Anterior cingulate cortex (tissue), 58 donors: ENCODE results near the gene USP21.
"Not testable (repeated sequence)": the region's sequence is repeated elsewhere in the genome, so short reads cannot be mapped to it uniquely, and the experiment has no call there.

ENCODE experiments used
- DNase-seq, 58 donors: peaks; one replicate each; lab custom pipeline; 2025; lab: John Stamatoyannopoulos, UW

Gene USP21

GRCh38 chr1:161159087-161159912 lies at the start of gene USP21:
Gene USP21 (plus strand): TSS chr1:161159500. CDS start chr1:161160641, 1,141 bp downstream.
- peak; percentile 25 to 96 (median 91) for DNase-seq

GRCh38 chr1:161111117-161111516 lies 48.2 kb upstream of the USP21 start:
- DNase-seq: no peak

- DNase-seq: no peak
Observed at GRCh38 chr1:161111527-161111926, 47.8 kb upstream of the USP21 start.

- DNase-seq: no peak
Observed at GRCh38 chr1:161113915-161114314, 45.4 kb upstream of the USP21 start.

GRCh38 chr1:161114556-161114955 lies 44.7 kb upstream of the USP21 start:
- DNase-seq: no peak

GRCh38 chr1:161115132-161115711 lies 44.1 kb upstream of the USP21 start:
- no peak for DNase-seq

GRCh38 chr1:161115961-161116360 lies 43.3 kb upstream of the USP21 start:
- DNase-seq: not testable (repeated sequence)

- DNase-seq: peak; percentile 21 to 90 (median 79)
Observed at GRCh38 chr1:161117759-161118581, 41.3 kb upstream of the USP21 start, which contains the start of the genes NIT1 and PFDN2. Gene NIT1 (plus strand): TSS chr1:161118105. CDS start chr1:161118177, 72 bp downstream. Gene PFDN2 (minus strand): TSS chr1:161118037. CDS start chr1:161118026, 11 bp downstream.

- DNase-seq: no peak
Observed at GRCh38 chr1:161119092-161119903, 40.0 kb upstream of the USP21 start.

- no peak for DNase-seq
Observed at GRCh38 chr1:161121042-161121650, 38.2 kb upstream of the USP21 start.

- peak in 2 of 58 donors; percentile 5 to 10 for DNase-seq
Observed at GRCh38 chr1:161121834-161122233, 37.5 kb upstream of the USP21 start.

- no peak for DNase-seq
Observed at GRCh38 chr1:161122967-161123366, 36.3 kb upstream of the USP21 start.

- DNase-seq: no peak
Observed at GRCh38 chr1:161127649-161128048, 31.7 kb upstream of the USP21 start.

- no peak for DNase-seq
Observed at GRCh38 chr1:161128591-161129420, 30.5 kb upstream of the USP21 start.

GRCh38 chr1:161130266-161130665 lies 29.0 kb upstream of the USP21 start:
- no peak for DNase-seq

GRCh38 chr1:161131523-161132409 lies 27.5 kb upstream of the USP21 start:
- peak in 12 of 58 donors; percentile 5 to 49 (median 32) for DNase-seq

- peak; percentile 66 to 98 (median 92) for DNase-seq
Observed at GRCh38 chr1:161132410-161133219, 26.7 kb upstream of the USP21 start, which contains the start of gene DEDD. Gene DEDD (minus strand): TSS chr1:161132667. CDS start chr1:161124462, 8,205 bp downstream.
